HCT116 (cell line): ENCODE results near the gene HGF.

Experiments used
- EGR1 ChIP-seq: IDR thresholded peaks from 2 replicates; pipeline ENCODE4 v1.6.1; 2012; ENCODE audit warnings: low read depth
- EZH2 ChIP-seq: fragments of 200-600 bp; sonication (generic); IDR thresholded peaks from 2 replicates; pipeline ENCODE4 v1.6.1; 2017; ENCODE audit warnings: antibody characterized with exemption, mixed run types
- POLR2A ChIP-seq: IDR thresholded peaks from 2 replicates; pipeline ENCODE4 v1.7.0; 2011; ENCODE audit warnings: borderline replicate concordance; ENCODE audit not compliant: insufficient read depth, insufficient read length; ENCODE audit errors: extremely low read depth
- POLR2AphosphoS5 ChIP-seq: IDR thresholded peaks from 2 replicates; pipeline ENCODE4 v1.6.1; 2011; ENCODE audit warnings: mild to moderate bottlenecking, low read depth, low read length, moderate library complexity
- REST ChIP-seq: IDR thresholded peaks from 2 replicates; pipeline ENCODE4 v1.6.1; 2012; ENCODE audit warnings: low read depth
- ZBTB33 ChIP-seq: IDR thresholded peaks from 2 replicates; pipeline ENCODE4 v1.6.1; 2011; ENCODE audit warnings: mild to moderate bottlenecking, low read length, moderate library complexity; ENCODE audit not compliant: insufficient replicate concordance; ENCODE audit errors: extremely low read depth
- ZNF274 ChIP-seq: fragments of 200-500 bp; sonication (Bioruptor generic); IDR thresholded peaks from 2 replicates; pipeline ENCODE4 v1.6.1; 2014; ENCODE audit warnings: mild to moderate bottlenecking, low read depth, low read length, inconsistent platforms
- TF ChIP-seq, protein P1 (sequence below), 3 experiments: fragments of 200-600 bp in 1 of 3; sonication (generic) in 1 of 3; IDR thresholded peaks in 2 of 3; conservative IDR thresholded peaks in 1 of 3; 2 replicates each; pipeline ENCODE4 v1.5.1; 2012 to 2017; ENCODE audit warnings: low read depth in 2 of 3, low read length in 2 of 3, antibody characterized with exemption in 1 of 3, borderline replicate concordance in 1 of 3, control low read depth in 1 of 3, mild to moderate bottlenecking in 1 of 3, mixed read lengths in 1 of 3, mixed run types in 1 of 3, moderate library complexity in 1 of 3; ENCODE audit not compliant: insufficient read depth in 1 of 3
- TF ChIP-seq, protein P2 (sequence below): IDR thresholded peaks from 2 replicates; pipeline ENCODE4 v1.6.1; 2012

- TF ChIP-seq, protein P1, sequence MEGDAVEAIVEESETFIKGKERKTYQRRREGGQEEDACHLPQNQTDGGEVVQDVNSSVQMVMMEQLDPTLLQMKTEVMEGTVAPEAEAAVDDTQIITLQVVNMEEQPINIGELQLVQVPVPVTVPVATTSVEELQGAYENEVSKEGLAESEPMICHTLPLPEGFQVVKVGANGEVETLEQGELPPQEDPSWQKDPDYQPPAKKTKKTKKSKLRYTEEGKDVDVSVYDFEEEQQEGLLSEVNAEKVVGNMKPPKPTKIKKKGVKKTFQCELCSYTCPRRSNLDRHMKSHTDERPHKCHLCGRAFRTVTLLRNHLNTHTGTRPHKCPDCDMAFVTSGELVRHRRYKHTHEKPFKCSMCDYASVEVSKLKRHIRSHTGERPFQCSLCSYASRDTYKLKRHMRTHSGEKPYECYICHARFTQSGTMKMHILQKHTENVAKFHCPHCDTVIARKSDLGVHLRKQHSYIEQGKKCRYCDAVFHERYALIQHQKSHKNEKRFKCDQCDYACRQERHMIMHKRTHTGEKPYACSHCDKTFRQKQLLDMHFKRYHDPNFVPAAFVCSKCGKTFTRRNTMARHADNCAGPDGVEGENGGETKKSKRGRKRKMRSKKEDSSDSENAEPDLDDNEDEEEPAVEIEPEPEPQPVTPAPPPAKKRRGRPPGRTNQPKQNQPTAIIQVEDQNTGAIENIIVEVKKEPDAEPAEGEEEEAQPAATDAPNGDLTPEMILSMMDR (IDR thresholded peaks at IDR 0.05 in 2 of 3, conservative IDR thresholded peaks at IDR 0.05 in 1 of 3; ENCODE audit: borderline replicate concordance in 1 of 3, insufficient read depth in 1 of 3, low read depth in 2 of 3, low read length in 2 of 3) = no peak
- TF ChIP-seq ZNF274 (no peak), EZH2 (no peak), POLR2AphosphoS5 (no peak), EGR1 (no peak), REST (no peak), POLR2A (no peak), ZBTB33 (no peak)
- TF ChIP-seq, protein P2, sequence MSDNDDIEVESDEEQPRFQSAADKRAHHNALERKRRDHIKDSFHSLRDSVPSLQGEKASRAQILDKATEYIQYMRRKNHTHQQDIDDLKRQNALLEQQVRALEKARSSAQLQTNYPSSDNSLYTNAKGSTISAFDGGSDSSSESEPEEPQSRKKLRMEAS = no peak
These were observed 59.1 kb downstream of the HGF start for GRCh38 chr7:81710751-81711150.
